Ishikawa (cell line): ENCODE data around the gene PRKCE.

Source experiments
- CEBPB ChIP-seq: IDR thresholded peaks from 2 replicates; pipeline ENCODE4 v1.6.1; 2012
- CREB1 ChIP-seq: IDR thresholded peaks from 2 replicates; pipeline ENCODE4 v1.6.1; 2012; ENCODE audit warnings: low read depth
- EGR1 ChIP-seq: IDR thresholded peaks from 2 replicates; pipeline ENCODE4 v1.6.1; 2012
- EP300 ChIP-seq: IDR thresholded peaks from 2 replicates; pipeline ENCODE4 v1.6.1; 2012; ENCODE audit warnings: borderline replicate concordance
- FOXM1 ChIP-seq: IDR thresholded peaks from 2 replicates; pipeline ENCODE4 v1.6.1; 2012; ENCODE audit warnings: low read depth, borderline replicate concordance
- NFIC ChIP-seq: IDR thresholded peaks from 2 replicates; pipeline ENCODE4 v1.6.1; 2012
- RAD21 ChIP-seq: IDR thresholded peaks from 2 replicates; pipeline ENCODE4 v1.6.1; 2012; ENCODE audit warnings: low read depth
- TAF1 ChIP-seq: IDR thresholded peaks from 2 replicates; pipeline ENCODE4 v1.6.1; 2012; ENCODE audit warnings: low read depth, mild to moderate bottlenecking
- TCF12 ChIP-seq: IDR thresholded peaks from 2 replicates; pipeline ENCODE4 v1.6.1; 2012; ENCODE audit warnings: low read depth
- TEAD4 ChIP-seq: IDR thresholded peaks from 2 replicates; pipeline ENCODE4 v1.6.1; 2012
- YY1 ChIP-seq: IDR thresholded peaks from 2 replicates; pipeline ENCODE4 v1.6.1; 2012; ENCODE audit warnings: low read depth
- ZBTB7A ChIP-seq: IDR thresholded peaks from 2 replicates; pipeline ENCODE4 v1.6.1; 2012; ENCODE audit warnings: low read depth
- TF ChIP-seq, protein P1 (sequence below): IDR thresholded peaks from 2 replicates; pipeline ENCODE4 v1.6.1; 2012
- TF ChIP-seq, protein P2 (sequence below): IDR thresholded peaks from 2 replicates; pipeline ENCODE4 v1.6.1; 2012
- TF ChIP-seq, protein P3 (sequence below): IDR thresholded peaks from 2 replicates; pipeline ENCODE4 v1.6.1; 2012; ENCODE audit warnings: low read depth, mild to moderate bottlenecking

PRKCE gene

DNA sequence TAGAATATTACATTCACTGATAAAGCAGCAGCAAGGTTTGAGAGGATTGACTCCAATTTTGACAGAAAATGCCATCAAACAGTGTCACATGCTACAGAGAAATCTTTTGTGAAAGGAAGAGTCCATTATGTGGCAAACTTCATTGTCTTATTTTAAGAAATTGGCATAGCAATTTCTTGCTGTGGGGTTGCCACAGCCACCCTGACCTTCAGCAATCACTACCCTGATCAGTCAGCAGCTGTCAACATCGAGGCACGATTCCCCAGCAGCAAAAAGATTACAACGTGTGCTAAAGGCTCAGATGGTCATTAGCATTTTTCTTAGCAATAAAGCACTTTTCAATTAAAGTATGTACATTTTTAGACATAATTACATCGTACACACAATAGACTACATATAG lies 74.7 kb downstream of the PRKCE start:
- TF ChIP-seq CREB1 (no peak), TCF12 (no peak), TEAD4 (no peak), FOXM1 (no peak), ZBTB7A (no peak), YY1 (no peak), NFIC (no peak), RAD21 (no peak), CEBPB (no peak), EGR1 (no peak), TAF1 (no peak)
- TF ChIP-seq, protein P1, sequence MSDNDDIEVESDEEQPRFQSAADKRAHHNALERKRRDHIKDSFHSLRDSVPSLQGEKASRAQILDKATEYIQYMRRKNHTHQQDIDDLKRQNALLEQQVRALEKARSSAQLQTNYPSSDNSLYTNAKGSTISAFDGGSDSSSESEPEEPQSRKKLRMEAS: no peak
- TF ChIP-seq, protein P2, sequence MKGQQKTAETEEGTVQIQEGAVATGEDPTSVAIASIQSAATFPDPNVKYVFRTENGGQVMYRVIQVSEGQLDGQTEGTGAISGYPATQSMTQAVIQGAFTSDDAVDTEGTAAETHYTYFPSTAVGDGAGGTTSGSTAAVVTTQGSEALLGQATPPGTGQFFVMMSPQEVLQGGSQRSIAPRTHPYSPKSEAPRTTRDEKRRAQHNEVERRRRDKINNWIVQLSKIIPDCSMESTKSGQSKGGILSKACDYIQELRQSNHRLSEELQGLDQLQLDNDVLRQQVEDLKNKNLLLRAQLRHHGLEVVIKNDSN: no peak
- TF ChIP-seq, protein P3, sequence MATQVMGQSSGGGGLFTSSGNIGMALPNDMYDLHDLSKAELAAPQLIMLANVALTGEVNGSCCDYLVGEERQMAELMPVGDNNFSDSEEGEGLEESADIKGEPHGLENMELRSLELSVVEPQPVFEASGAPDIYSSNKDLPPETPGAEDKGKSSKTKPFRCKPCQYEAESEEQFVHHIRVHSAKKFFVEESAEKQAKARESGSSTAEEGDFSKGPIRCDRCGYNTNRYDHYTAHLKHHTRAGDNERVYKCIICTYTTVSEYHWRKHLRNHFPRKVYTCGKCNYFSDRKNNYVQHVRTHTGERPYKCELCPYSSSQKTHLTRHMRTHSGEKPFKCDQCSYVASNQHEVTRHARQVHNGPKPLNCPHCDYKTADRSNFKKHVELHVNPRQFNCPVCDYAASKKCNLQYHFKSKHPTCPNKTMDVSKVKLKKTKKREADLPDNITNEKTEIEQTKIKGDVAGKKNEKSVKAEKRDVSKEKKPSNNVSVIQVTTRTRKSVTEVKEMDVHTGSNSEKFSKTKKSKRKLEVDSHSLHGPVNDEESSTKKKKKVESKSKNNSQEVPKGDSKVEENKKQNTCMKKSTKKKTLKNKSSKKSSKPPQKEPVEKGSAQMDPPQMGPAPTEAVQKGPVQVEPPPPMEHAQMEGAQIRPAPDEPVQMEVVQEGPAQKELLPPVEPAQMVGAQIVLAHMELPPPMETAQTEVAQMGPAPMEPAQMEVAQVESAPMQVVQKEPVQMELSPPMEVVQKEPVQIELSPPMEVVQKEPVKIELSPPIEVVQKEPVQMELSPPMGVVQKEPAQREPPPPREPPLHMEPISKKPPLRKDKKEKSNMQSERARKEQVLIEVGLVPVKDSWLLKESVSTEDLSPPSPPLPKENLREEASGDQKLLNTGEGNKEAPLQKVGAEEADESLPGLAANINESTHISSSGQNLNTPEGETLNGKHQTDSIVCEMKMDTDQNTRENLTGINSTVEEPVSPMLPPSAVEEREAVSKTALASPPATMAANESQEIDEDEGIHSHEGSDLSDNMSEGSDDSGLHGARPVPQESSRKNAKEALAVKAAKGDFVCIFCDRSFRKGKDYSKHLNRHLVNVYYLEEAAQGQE: no peak

DNA sequence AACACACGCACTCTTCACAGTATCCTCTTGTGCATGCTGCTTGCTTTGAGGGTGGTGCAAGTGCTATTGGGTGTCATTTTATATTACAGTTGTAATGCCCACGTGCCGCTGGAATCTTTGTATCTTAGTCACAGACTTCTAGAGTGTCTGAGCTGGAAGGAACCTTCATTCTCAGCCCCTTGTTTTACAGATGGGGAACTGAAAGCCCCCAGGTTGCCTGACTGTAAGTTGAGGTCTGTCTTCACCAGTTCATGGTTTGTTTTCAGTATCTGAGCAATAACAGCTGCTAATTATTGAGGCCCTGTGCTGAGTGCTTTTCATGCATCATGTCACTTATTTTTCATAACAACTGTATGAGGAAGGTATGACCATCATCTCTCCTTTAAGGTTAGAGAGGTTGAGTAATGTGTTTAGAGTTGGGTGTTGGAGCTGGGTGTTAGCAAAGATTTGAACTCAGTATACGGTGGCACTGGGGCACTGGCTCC lies 77.0 kb downstream of the PRKCE start:
- TF ChIP-seq TCF12: no peak

DNA sequence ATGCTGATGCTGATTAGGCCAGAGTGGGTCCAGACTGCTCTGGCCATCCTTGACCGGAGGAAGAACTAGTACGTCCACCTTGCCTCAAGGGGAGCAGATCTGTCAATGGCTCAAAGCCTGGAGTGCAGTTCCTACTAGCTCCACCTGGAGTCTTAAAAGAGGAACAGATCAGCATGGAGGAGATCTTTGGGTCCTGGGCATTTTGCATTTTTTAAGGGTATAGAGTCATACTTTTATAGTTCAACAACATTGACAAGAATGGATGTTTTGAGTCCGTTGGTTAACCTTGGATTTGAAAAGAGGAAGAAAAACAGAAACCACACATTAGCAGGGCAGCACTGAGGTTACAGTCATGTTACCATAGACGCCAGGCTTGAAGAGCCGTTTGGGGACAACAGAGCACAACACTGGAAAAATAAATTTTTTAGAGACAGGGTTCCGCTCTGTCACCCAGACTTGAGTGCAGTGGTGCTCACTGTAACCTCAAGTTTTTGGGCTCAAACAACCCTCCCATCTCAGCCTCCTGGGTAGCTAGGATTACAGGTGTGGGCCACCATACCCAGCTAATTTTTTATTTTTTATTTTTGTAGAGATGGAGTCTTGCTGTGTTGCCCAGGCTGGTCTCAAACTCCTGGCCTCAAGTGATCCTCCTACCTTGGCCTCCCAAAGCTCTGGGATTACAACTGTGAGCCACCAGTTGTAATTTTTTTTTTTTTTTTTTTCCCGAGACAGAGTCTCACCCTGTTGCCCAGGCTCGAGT lies 78.5 kb downstream of the PRKCE start:
- TF ChIP-seq RAD21 (peak; percentile 46), NFIC (no peak), TCF12 (no peak), EGR1 (no peak), ZBTB7A (no peak), CREB1 (no peak)
- TF ChIP-seq, protein P3: no peak

DNA sequence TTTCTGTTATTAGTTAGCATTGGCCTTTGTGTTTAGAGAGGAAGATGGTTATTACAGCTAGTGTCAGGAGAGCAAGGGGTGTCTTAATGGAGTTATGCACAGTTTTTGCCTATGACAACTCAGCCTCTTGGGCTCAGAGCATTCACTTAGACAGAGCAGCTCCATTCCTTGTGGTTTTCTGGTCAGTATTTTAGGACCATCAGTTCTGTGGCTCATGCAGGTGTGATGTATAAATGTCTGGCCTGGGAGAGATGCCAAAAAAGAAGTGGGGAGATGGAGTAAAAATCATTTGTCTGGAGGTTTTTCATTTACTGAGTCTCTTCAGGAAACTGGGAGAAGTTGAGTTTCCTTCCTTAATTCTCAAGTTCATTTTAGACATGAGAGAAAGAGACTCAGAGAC lies 79.7 kb downstream of the PRKCE start:
- TF ChIP-seq NFIC (no peak), CREB1 (no peak), EGR1 (no peak), TCF12 (no peak), EP300 (no peak), RAD21 (no peak), ZBTB7A (no peak), CEBPB (no peak), YY1 (no peak), TEAD4 (no peak), FOXM1 (no peak), TAF1 (no peak)
- TF ChIP-seq, protein P2: no peak
- TF ChIP-seq, protein P1: no peak

DNA sequence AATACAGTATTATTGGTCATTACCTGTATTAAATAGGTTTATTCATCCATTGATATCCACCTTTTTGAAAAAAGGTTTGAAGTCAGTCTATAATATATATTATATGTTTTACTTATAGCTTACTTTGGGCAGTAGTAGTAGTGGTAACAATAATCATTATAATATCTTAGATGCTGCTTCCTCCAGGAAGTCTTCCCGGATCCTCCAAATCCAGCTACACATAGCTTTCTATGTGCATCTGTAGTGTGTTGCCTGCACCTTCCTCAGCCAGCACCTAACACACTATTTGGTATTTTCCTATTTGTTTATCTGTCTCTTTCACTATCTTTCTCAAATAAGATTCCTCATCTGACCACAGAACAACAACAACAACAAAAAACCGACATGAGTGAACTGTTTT lies 81.0 kb downstream of the PRKCE start:
- no peak for TF ChIP-seq FOXM1
- no peak for TF ChIP-seq TAF1
- TF ChIP-seq CREB1: no peak
- TF ChIP-seq, protein P3: no peak
- TF ChIP-seq, protein P1: no peak
- TF ChIP-seq EGR1: no peak
- TF ChIP-seq YY1: no peak
- TF ChIP-seq CEBPB: no peak
- no peak for TF ChIP-seq ZBTB7A
- no peak for TF ChIP-seq TCF12
- no peak for TF ChIP-seq RAD21
- TF ChIP-seq, protein P2: no peak
- TF ChIP-seq TEAD4: no peak
- no peak for TF ChIP-seq NFIC
